GM10266 (cell line): ENCODE results near the gene THRAP3.

Source experiments
- DNase-seq: peaks from one replicate; pipeline ENCODE4 v3.0.0; 2012; ENCODE audit errors: extremely low spot score
- TF ChIP-seq, protein P1 (sequence below): IDR thresholded peaks from 2 replicates; pipeline ENCODE4 v1.5.1; 2012; ENCODE audit warnings: mild to moderate bottlenecking, low read depth; ENCODE audit not compliant: control insufficient read depth, insufficient read depth; ENCODE audit errors: missing control alignments

Gene THRAP3

DNA sequence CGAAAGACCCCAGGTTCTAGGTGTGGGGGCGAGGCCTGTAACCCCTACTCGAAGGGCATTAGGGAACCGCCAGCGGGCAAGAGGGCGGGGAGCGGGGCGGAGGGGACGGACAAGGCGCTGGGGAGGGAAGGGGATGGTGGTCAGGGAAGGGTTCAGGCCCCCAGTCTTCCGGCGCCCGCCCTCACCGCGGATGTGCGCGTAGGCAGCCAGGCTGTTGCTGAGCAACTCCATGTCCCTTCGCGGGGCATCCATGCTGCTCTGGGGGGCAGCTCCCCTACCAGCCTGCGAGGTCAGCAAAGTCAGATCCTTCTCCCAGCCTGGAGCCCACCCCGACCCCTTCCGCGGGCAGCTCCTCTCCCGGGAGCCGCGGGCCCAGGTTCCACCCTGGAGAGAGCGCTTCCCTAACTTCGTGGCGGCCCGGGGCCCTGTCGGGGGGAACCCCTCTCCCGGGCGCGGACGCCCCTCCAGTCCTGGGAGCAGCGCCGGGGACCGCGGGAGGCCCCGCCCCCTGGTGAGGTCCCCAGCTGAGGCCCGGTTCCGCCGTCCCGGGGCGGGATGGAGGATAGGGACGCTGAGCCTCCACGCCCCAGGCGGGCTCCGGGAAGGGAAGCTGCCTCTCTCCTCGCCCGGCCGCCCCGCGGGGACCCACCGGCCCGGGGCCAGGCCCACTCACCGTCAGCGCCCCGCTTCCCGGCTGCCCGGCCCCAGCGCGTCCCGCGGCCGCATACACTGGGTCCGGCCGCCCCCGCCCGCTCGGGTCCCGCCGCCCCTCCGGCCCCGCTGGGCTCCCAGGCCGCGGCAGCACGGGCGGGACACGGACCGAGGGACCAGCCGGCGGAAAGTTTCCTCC is 98.8 kb downstream of the THRAP3 start:
- TF ChIP-seq, protein P1, sequence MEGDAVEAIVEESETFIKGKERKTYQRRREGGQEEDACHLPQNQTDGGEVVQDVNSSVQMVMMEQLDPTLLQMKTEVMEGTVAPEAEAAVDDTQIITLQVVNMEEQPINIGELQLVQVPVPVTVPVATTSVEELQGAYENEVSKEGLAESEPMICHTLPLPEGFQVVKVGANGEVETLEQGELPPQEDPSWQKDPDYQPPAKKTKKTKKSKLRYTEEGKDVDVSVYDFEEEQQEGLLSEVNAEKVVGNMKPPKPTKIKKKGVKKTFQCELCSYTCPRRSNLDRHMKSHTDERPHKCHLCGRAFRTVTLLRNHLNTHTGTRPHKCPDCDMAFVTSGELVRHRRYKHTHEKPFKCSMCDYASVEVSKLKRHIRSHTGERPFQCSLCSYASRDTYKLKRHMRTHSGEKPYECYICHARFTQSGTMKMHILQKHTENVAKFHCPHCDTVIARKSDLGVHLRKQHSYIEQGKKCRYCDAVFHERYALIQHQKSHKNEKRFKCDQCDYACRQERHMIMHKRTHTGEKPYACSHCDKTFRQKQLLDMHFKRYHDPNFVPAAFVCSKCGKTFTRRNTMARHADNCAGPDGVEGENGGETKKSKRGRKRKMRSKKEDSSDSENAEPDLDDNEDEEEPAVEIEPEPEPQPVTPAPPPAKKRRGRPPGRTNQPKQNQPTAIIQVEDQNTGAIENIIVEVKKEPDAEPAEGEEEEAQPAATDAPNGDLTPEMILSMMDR, result no peak
- DNase-seq, result peak; percentile 87

DNA sequence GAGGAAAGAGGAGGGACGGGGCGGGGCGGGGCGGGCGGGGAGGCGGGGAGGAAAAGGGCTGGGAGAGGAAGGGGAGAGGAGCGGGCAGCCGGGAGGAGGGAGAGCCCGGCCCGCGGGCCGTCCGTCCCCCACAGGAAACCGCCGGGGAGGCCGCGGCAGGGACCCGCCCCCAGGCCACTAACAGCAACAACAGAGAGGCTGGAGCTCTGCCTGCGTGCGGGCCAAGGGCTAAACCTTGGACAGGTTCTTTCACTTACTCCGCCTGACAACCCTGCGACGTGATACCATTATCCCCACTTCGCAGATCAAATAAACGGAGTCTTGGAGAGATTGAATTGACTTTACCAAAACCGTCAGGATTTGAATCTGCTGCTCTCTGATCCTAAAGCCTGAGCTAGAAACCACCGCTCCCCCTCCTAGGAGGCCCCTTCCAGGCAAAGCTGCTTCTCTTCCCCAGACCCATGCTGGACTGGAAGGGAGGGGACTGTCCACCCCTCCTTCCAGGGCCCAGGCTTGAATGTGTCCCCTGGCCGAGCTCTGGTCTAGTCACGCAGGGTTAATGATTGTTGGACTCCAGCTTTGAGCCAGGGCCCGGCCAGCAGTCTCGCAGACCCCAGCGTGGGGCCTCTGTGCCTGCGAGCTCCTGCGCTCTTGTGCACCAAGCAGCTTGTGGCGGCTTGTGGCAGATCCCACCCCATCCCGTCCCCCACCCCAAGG is 99.6 kb downstream of the THRAP3 start, which contains the start of gene EVA1B:
EVA1B (minus strand) TSS at position 10 of the 717 bp plus-strand sequence. CDS start 608 bp downstream, outside the sequence.
- DNase-seq, result peak; percentile 88

DNA sequence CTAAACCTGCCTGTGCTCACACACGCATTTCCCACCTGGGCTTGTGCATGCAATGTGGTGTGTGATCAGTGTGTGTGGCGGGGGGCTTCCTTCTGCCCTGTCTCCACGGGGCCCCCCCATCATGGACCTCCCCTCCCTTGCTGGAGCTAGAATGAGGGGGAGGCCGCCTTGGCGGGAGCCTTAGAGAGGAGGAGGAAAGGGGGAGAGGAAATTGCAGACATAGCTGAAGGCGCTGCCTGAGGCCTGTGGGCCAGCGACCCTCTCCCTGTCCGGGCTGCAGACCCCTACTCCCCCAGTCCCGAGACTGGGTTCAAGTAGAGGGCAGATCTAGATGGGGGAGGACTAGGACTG is 100.1 kb downstream of the THRAP3 start:
- TF ChIP-seq, protein P1, result no peak
- DNase-seq, result no peak

More for the DNA sequence above, 99.6 kb downstream of the THRAP3 start, which contains the start of gene EVA1B:
- TF ChIP-seq, protein P1, result no peak

DNA sequence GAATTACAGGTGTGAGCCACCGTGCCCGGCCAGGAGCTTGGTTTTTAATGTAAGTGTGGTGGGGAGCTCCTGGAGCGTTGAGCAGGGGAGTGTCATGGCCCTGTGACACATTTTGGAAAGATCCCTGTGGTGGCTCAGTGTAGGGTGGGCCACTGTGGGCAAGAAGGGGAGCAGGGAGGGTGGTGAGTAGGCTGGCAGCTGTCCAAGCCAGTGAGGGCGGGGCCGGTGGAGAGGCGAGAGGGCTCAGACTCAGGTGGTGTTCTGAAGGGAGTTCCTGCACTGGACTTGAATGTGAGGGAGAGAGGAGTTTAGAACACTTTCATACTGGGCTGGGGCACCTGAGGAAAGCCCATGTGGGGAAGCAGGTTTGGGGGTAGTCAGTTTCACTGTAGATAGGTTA is 102.3 kb downstream of the THRAP3 start:
- DNase-seq, result no peak
- TF ChIP-seq, protein P1, result no peak

DNA sequence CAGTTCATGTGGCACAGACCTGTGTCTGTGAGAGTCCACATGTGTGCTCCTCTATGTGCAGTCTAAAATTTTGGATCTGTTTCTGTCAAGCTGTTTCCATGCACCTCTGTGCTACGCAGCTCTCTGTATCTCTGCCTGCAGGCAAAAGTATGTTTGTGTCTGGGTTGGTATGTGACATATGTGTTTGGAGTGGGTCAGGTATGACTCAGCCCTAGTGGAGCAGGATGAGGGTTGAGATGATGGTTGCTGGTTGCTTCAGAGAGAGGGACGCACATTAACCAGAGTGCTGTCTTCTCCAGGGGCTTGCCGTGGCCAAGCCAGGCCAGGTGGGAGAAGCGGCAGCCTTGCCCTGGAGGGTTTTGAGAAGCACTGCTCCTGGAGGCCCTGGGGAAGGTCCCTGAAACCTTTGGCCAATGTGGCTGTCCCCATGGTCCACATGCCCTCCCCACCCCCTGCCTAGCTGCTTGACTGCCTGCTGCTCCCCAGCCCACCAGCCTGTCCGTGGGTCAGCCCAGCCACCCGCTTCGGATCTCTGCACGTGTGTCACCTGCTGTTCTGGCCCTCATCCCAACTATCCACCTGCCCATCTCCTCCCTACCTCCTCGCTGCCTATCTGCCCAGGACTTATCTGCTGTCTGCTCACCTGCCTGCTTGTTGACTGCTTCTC is 103.3 kb downstream of the THRAP3 start:
- TF ChIP-seq, protein P1, result no peak
- DNase-seq, result no peak

DNA sequence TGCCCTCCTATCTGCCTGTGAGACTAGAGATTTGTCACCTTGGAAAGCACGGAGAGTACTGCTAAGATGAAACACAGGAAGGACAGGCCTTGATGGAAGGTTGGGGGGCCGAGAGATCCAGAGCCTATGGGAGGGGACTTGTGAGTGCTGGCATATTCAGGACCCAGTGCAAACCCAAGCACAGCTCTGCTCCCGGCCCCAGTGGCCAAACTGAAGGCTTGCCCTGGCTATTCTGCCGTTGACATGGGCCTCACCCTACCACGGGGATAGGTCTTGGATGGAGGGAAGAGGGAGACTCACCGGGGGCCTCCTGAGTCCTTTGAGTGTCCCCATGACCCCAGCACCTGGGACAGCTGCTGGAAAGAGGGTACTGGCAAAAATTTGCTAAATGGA is 103.8 kb downstream of the THRAP3 start:
- DNase-seq, result no peak
- TF ChIP-seq, protein P1, result no peak
